Heart left ventricle (tissue), 13 donors: ENCODE measurements around the gene HAPLN2.

Source experiments
- POLR2A ChIP-seq, 2 donors: fragments of 450-650 bp; IDR thresholded peaks; one replicate each; pipeline ENCODE4 v1.6.1; 2017; ENCODE audit warnings: antibody characterized with exemption in 2 of 2, mild to moderate bottlenecking in 2 of 2, moderate library complexity in 2 of 2
- TF ChIP-seq, protein P1 (sequence below), 12 donors: fragments of 200-600 bp; sonication (generic) in 4 of 12; IDR thresholded peaks; one replicate each; pipeline versions ENCODE4 v1.5.0 to v1.8.0; 2018 to 2022; ENCODE audit warnings: antibody characterized with exemption in 12 of 12, mild to moderate bottlenecking in 5 of 12
- donor health status: ischemic (EF 13 %, LVEDD 7.1; RV severe dilation, severe dysfunction).
- donor health status: DM: no; HTN: yes; CAD: no.
- donor health status: DM: no; HTN: no; CAD: no.
- donor health status: ischemic (EF 25% LVEDD 6.9; RV normal size, moderate dysfunction).
- donor health status: ischemic (EF 25% LVEDD 5.7; RV mildly dilated, moderate dysfunction).
- donor health status: ischemic (EF 35%, LVEDD 5.7; RV mildly dilated, moderate dysfunction).
- donor health status: nonischemic (EF 11% LVEDD 7.7; RV severe dilation, severe dysfunction).
- donor health status: DM: yes; HTN: yes; CAD: no.
- donor health status: PGD.
- donor health status: ischemic (EF 29% LVEDD 5.4; RV normal size, mild dysfunction).
- donor health status: nonischemic (EF 23%, LVEDD 6.1; RV moderate dilation, normal function).

DNA sequence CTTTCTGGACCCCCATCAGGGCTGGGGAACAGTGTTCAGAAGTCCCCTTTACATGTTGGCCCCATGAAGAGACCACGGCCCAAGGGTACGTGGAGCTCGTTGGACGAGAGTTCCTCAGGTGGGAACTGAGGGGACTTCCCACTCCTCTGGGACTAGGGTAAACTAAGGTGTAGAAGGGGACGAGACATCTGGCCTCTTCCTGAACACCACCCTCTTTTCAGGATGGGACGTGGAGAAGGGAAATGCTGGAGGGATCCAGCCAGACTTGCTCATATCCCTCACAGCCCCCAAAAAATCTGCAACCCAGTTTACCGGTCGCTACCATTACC, 25.6 kb upstream of the HAPLN2 start:
- TF ChIP-seq POLR2A (IDR thresholded peaks at IDR 0.05) = no peak
- TF ChIP-seq, protein P1, sequence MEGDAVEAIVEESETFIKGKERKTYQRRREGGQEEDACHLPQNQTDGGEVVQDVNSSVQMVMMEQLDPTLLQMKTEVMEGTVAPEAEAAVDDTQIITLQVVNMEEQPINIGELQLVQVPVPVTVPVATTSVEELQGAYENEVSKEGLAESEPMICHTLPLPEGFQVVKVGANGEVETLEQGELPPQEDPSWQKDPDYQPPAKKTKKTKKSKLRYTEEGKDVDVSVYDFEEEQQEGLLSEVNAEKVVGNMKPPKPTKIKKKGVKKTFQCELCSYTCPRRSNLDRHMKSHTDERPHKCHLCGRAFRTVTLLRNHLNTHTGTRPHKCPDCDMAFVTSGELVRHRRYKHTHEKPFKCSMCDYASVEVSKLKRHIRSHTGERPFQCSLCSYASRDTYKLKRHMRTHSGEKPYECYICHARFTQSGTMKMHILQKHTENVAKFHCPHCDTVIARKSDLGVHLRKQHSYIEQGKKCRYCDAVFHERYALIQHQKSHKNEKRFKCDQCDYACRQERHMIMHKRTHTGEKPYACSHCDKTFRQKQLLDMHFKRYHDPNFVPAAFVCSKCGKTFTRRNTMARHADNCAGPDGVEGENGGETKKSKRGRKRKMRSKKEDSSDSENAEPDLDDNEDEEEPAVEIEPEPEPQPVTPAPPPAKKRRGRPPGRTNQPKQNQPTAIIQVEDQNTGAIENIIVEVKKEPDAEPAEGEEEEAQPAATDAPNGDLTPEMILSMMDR (IDR thresholded peaks at IDR 0.05) = no peak
